ENCODE results near the gene SPART.

SPART gene

GRCh38 chr13:36353001-36353400 lies 6.8 kb upstream of the SPART start:
- TF ChIP-seq CTCF (IDR thresholded peaks at IDR 0.05), result no peak
- no peak for TF ChIP-seq ZFX (IDR thresholded peaks at IDR 0.05; ENCODE audit: borderline replicate concordance)
- no peak overlapping the region for H3K27ac ChIP-seq

- no peak overlapping the region for H3K27ac ChIP-seq
- TF ChIP-seq ZFX (IDR thresholded peaks at IDR 0.05; ENCODE audit: borderline replicate concordance) (no peak), CTCF (IDR thresholded peaks at IDR 0.05) (no peak)
Observed at GRCh38 chr13:36352350-36352749, 6.2 kb upstream of the SPART start.

- TF ChIP-seq CTCF (IDR thresholded peaks at IDR 0.05) (no peak), ZFX (IDR thresholded peaks at IDR 0.05; ENCODE audit: borderline replicate concordance) (no peak)
- H3K27ac ChIP-seq, result no peak overlapping the region
Observed at GRCh38 chr13:36347531-36348210, 1.5 kb upstream of the SPART start.

- no peak for TF ChIP-seq ZFX (IDR thresholded peaks at IDR 0.05; ENCODE audit: borderline replicate concordance)
- no peak for TF ChIP-seq CTCF (IDR thresholded peaks at IDR 0.05)
- H3K27ac ChIP-seq, result no peak overlapping the region
Observed at GRCh38 chr13:36345438-36346221, 564 bp downstream of the SPART start.

GRCh38 chr13:36344886-36345437 lies 1.2 kb downstream of the SPART start:
- TF ChIP-seq ZFX (IDR thresholded peaks at IDR 0.05; ENCODE audit: borderline replicate concordance), result no peak
- no peak for TF ChIP-seq CTCF (IDR thresholded peaks at IDR 0.05)

GRCh38 chr13:36344173-36344572 lies 2.0 kb downstream of the SPART start:
- no peak for TF ChIP-seq CTCF (IDR thresholded peaks at IDR 0.05)
- TF ChIP-seq ZFX (IDR thresholded peaks at IDR 0.05; ENCODE audit: borderline replicate concordance), result no peak
- H3K27ac ChIP-seq, result no peak overlapping the region

More at GRCh38 chr13:36344886-36345437, 1.2 kb downstream of the SPART start:
- no peak overlapping the region for H3K27ac ChIP-seq

GRCh38 chr13:36343766-36344165 lies 2.4 kb downstream of the SPART start:
- TF ChIP-seq CTCF (IDR thresholded peaks at IDR 0.05) (no peak), ZFX (IDR thresholded peaks at IDR 0.05; ENCODE audit: borderline replicate concordance) (no peak)
- no peak overlapping the region for H3K27ac ChIP-seq
